H9 (cell line): ENCODE results near the gene MCF2L2. TPM values are rescaled to one million over a fixed set of nuclear protein-coding genes. Genes with fewer than 3 reads are reported as not detected.

Experiments used
- DNase-seq: peaks from one replicate; pipeline ENCODE4 v3.0.0-alpha.2; 2017
- H2AFZ ChIP-seq: one replicate; pipeline ENCODE4 v1.6.1; 2013; ENCODE audit warnings: mild to moderate bottlenecking, low read length, control low read depth, moderate library complexity
- H2AK5ac ChIP-seq: 2 replicates; pipeline ENCODE4 v1.6.1; 2013; ENCODE audit warnings: low read length, control low read depth, mixed read lengths; ENCODE audit not compliant: insufficient read length
- H2BK120ac ChIP-seq: one replicate; pipeline ENCODE4 v1.6.1; 2013; ENCODE audit warnings: low read depth, mild to moderate bottlenecking, low read length, control low read depth, inconsistent platforms; ENCODE audit not compliant: poor library complexity, severe bottlenecking
- H2BK12ac ChIP-seq: 2 replicates; pipeline ENCODE4 v1.6.1; 2013; ENCODE audit warnings: low read length, control low read depth, mixed read lengths, low read depth; ENCODE audit not compliant: insufficient read length
- H2BK15ac ChIP-seq: 2 replicates; pipeline ENCODE4 v1.6.1; 2013; ENCODE audit warnings: low read depth, low read length, control low read depth
- H2BK20ac ChIP-seq: one replicate; pipeline ENCODE4 v1.6.1; 2013; ENCODE audit warnings: low read depth, mild to moderate bottlenecking, low read length, control low read depth, inconsistent platforms; ENCODE audit not compliant: poor library complexity, severe bottlenecking
- H2BK5ac ChIP-seq: 2 replicates; pipeline ENCODE4 v1.6.1; 2013; ENCODE audit warnings: low read length, control low read depth, mixed read lengths; ENCODE audit not compliant: insufficient read length
- H3K14ac ChIP-seq: 2 replicates; pipeline ENCODE4 v1.6.1; 2013; ENCODE audit warnings: low read length, control low read depth; ENCODE audit not compliant: insufficient read depth
- H3K18ac ChIP-seq: 2 replicates; pipeline ENCODE4 v1.6.1; 2013; ENCODE audit warnings: low read depth, mild to moderate bottlenecking, mixed read lengths, low read length, control low read depth; ENCODE audit not compliant: insufficient read length
- H3K23ac ChIP-seq: 2 replicates; pipeline ENCODE4 v1.6.1; 2013; ENCODE audit warnings: low read length, control low read depth, mixed read lengths, low read depth; ENCODE audit not compliant: insufficient read length
- H3K23me2 ChIP-seq: 2 replicates; pipeline ENCODE4 v1.6.1; 2013; ENCODE audit warnings: low read depth, mild to moderate bottlenecking, mixed read lengths, low read length, control low read depth; ENCODE audit not compliant: insufficient read length, poor library complexity, severe bottlenecking
- H3K27ac ChIP-seq: 2 replicates; pipeline ENCODE4 v1.5.1; 2013; ENCODE audit warnings: low read length, control low read depth, mixed read lengths, low read depth; ENCODE audit not compliant: insufficient read length
- H3K27me3 ChIP-seq: 2 replicates; pipeline ENCODE4 v1.6.1; 2013; ENCODE audit warnings: low read length, control low read depth, inconsistent platforms; ENCODE audit not compliant: insufficient read depth
- H3K4ac ChIP-seq: 2 replicates; pipeline ENCODE4 v1.6.1; 2013; ENCODE audit warnings: low read depth, mild to moderate bottlenecking, control low read depth, inconsistent platforms, low read length, moderate library complexity
- H3K4me1 ChIP-seq: 2 replicates; pipeline ENCODE4 v1.6.1; 2013; ENCODE audit warnings: low read length, control low read depth, inconsistent platforms; ENCODE audit not compliant: insufficient read depth
- H3K4me2 ChIP-seq: 2 replicates; pipeline ENCODE4 v1.6.1; 2013; ENCODE audit warnings: low read length, control low read depth, mixed read lengths; ENCODE audit not compliant: insufficient read length, insufficient read depth
- H3K56ac ChIP-seq: 2 replicates; pipeline ENCODE4 v1.6.1; 2013; ENCODE audit warnings: low read depth, mild to moderate bottlenecking, mixed read lengths, low read length, control low read depth; ENCODE audit not compliant: insufficient read length
- H3K79me1 ChIP-seq: 2 replicates; pipeline ENCODE4 v1.6.1; 2013; ENCODE audit warnings: low read depth, mild to moderate bottlenecking, moderate library complexity, low read length, control low read depth, inconsistent platforms; ENCODE audit not compliant: insufficient read depth, poor library complexity, severe bottlenecking
- H3K79me2 ChIP-seq: 2 replicates; pipeline ENCODE4 v1.6.1; 2013; ENCODE audit warnings: low read length, control low read depth, inconsistent platforms; ENCODE audit not compliant: insufficient read depth
- H3K9ac ChIP-seq: 2 replicates; pipeline ENCODE4 v1.6.1; 2013; ENCODE audit warnings: low read length, control low read depth, mixed read lengths; ENCODE audit not compliant: insufficient read length; ENCODE audit errors: extremely low read depth
- H3K9me3 ChIP-seq: one replicate; pipeline ENCODE4 v1.6.1; 2013; ENCODE audit warnings: low read depth, low read length, inconsistent platforms; ENCODE audit not compliant: control insufficient read depth
- H3T11ph ChIP-seq: one replicate; pipeline ENCODE4 v1.6.1; 2013; ENCODE audit warnings: mild to moderate bottlenecking, low read length, control low read depth, inconsistent platforms
- H4K20me1 ChIP-seq: one replicate; pipeline ENCODE4 v1.6.1; 2013; ENCODE audit not compliant: control insufficient read depth, insufficient read length, insufficient read depth
- H4K5ac ChIP-seq: 2 replicates; pipeline ENCODE4 v1.6.1; 2013; ENCODE audit warnings: low read depth, mild to moderate bottlenecking, mixed read lengths, low read length, control low read depth; ENCODE audit not compliant: insufficient read length
- H4K8ac ChIP-seq: replicated peaks from 2 replicates; pipeline ENCODE4 v1.6.1; 2013; ENCODE audit warnings: low read length, control low read depth, mixed read lengths, low read depth; ENCODE audit not compliant: insufficient read length
- H4K91ac ChIP-seq: 2 replicates; pipeline ENCODE4 v1.6.1; 2013; ENCODE audit warnings: low read depth, mild to moderate bottlenecking, moderate library complexity, mixed read lengths, low read length, control low read depth; ENCODE audit not compliant: insufficient read length
- H3K27ac Mint-ChIP-seq, 3 experiments: 2 replicates in 2 of 3; 3 replicates in 1 of 3; pipeline ENCODE4 v1.8.0; 2020 to 2021; ENCODE audit warnings: mixed read lengths in 3 of 3, mild to moderate bottlenecking in 1 of 3, moderate library complexity in 1 of 3
- H3K27me3 Mint-ChIP-seq: 2 replicates; pipeline ENCODE4 v1.8.0; 2021; ENCODE audit warnings: low read depth, mild to moderate bottlenecking, moderate library complexity, mixed read lengths
- H3K36me3 Mint-ChIP-seq, 3 experiments: 2 replicates in 2 of 3; 3 replicates in 1 of 3; pipeline ENCODE4 v1.8.0; 2020 to 2021; ENCODE audit warnings: low read depth in 3 of 3, mixed read lengths in 3 of 3; ENCODE audit not compliant: insufficient read depth in 1 of 3
- H3K4me1 Mint-ChIP-seq, 2 experiments: 2 replicates each; pipeline ENCODE4 v1.8.0; 2020; ENCODE audit warnings: mixed read lengths in 2 of 2
- H3K4me3 Mint-ChIP-seq, 2 experiments: 2 replicates in 1 of 2; 3 replicates in 1 of 2; pipeline ENCODE4 v1.8.0; 2020 to 2021; ENCODE audit warnings: mild to moderate bottlenecking in 2 of 2, mixed read lengths in 2 of 2, moderate library complexity in 1 of 2
- H3K9me3 Mint-ChIP-seq, 2 experiments: 2 replicates in 1 of 2; 3 replicates in 1 of 2; pipeline ENCODE4 v1.8.0; 2020; ENCODE audit warnings: mild to moderate bottlenecking in 2 of 2, mixed read lengths in 2 of 2, moderate library complexity in 1 of 2
- CTCF ChIP-seq: fragments of 200-600 bp; sonication (generic); conservative IDR thresholded peaks from 3 replicates; pipeline ENCODE4 v1.8.0; 2021; ENCODE audit warnings: antibody characterized with exemption, mild to moderate bottlenecking
- WGBS: extraction: QIAGEN DNeasy Blood & Tissue Kit; methylation state at CpG from one replicate; pipeline ENCODE4 v1.1.7; 2013; ENCODE audit warnings: missing lambda C conversion rate, low lambda C conversion rate, mixed read lengths; ENCODE audit not compliant: insufficient read length; ENCODE audit errors: extremely low coverage; 5-methylcytosine and 5-hydroxymethylcytosine counted together
- total RNA-seq: library from RNA; stranded (reverse); gene quantifications from 2 replicates; pipeline ENCODE4 v1.2.1, GENCODE V29; 2021

Gene MCF2L2
- total RNA-seq, 1 experiment from 2014 or later, result 6.4 TPM

GRCh38 chr3:183439515-183439914, 11.1 kb upstream of the MCF2L2 start:
- H3K27ac Mint-ChIP-seq, result no peak overlapping the region
- no peaks in the 10 kb centered on the region for H3K79me1 ChIP-seq
- no CpG with 5 or more reads among the region's 3 CpGs for WGBS

More at GRCh38 chr3:183439515-183439914, 11.1 kb upstream of the MCF2L2 start:
- no peak overlapping the region for H2BK120ac ChIP-seq
- H4K91ac ChIP-seq, result no peak overlapping the region
- no peaks in the 10 kb centered on the region for H3K27me3 ChIP-seq
- H3K36me3 Mint-ChIP-seq, result peaks cover 3 to 13% (median 8%) of the 10 kb centered on the region in 3 experiments; a peak in 6 of 7 replicates
- H3K18ac ChIP-seq, result no peak overlapping the region
- H3K4ac ChIP-seq, result no peak overlapping the region
- no peak overlapping the region for H3K4me3 Mint-ChIP-seq
- H4K20me1 ChIP-seq, result no peaks in the 10 kb centered on the region
- H2BK20ac ChIP-seq, result no peak overlapping the region
- H4K5ac ChIP-seq, result no peak overlapping the region
- no peak overlapping the region for H3K14ac ChIP-seq
- TF ChIP-seq CTCF, result no peak
- no peak overlapping the region for H3K9ac ChIP-seq
- H2AFZ ChIP-seq, result no peak overlapping the region
- no peaks in the 10 kb centered on the region for H3K9me3 ChIP-seq
- peaks cover 4% of the 10 kb centered on the region for H3K23me2 ChIP-seq
- no peaks in the 10 kb centered on the region for H3K79me2 ChIP-seq
- H2BK5ac ChIP-seq, result no peak overlapping the region
- no peak overlapping the region for H3K23ac ChIP-seq
- no peak for DNase-seq
- H3K27me3 Mint-ChIP-seq, result peaks cover 6% of the 10 kb centered on the region
- H3K27ac ChIP-seq, result no peak overlapping the region
- no peak overlapping the region for H4K8ac ChIP-seq
- peaks cover 39 to 43% of the 10 kb centered on the region in 2 experiments for H3K4me1 Mint-ChIP-seq
- H2BK12ac ChIP-seq, result no peak overlapping the region
- no peak overlapping the region for H3K56ac ChIP-seq
- peaks cover 18 to 20% of the 10 kb centered on the region in 2 experiments for H3K9me3 Mint-ChIP-seq
- no peak overlapping the region for H2AK5ac ChIP-seq
- H2BK15ac ChIP-seq, result no peak overlapping the region
- no peak overlapping the region for H3K4me2 ChIP-seq
- no peak overlapping the region for H3T11ph ChIP-seq
- H3K4me1 ChIP-seq, result peaks cover 10% of the 10 kb centered on the region; the same call in 1 of the 2 replicates
